GM23338 (cell line): ENCODE data around the gene PSMD11. TPM values are rescaled to one million over a fixed set of nuclear protein-coding genes. Genes with fewer than 3 reads are reported as not detected.

Source experiments
- ATAC-seq: fragments of 200-7000 bp; cut with Tn5 transposase; 3 replicates; pipeline ENCODE4 v1.9.1; 2020
- DNase-seq: peaks from one replicate; pipeline ENCODE4 v3.0.0-alpha.2; 2015; ENCODE audit warnings: low spot score
- H2AFZ ChIP-seq: fragments of 200-600 bp; sonication (generic); 2 replicates; pipeline ENCODE4 v1.8.0; 2016; ENCODE audit warnings: antibody characterized with exemption, mild to moderate bottlenecking, moderate library complexity
- H3F3A ChIP-seq: fragments of 200-600 bp; sonication (generic); replicated peaks from 2 replicates; pipeline ENCODE4 v1.8.0; 2017; ENCODE audit warnings: antibody characterized with exemption, mixed run types, low read depth
- H3K27ac ChIP-seq: fragments of 200-600 bp; sonication (generic); 2 replicates; pipeline ENCODE4 v1.6.1; 2016; ENCODE audit warnings: low read depth
- H3K27me3 ChIP-seq: fragments of 200-600 bp; sonication (generic); 2 replicates; pipeline ENCODE4 v1.8.0; 2016; ENCODE audit warnings: mild to moderate bottlenecking, mixed run types, moderate library complexity; ENCODE audit not compliant: insufficient read depth
- H3K36me3 ChIP-seq: fragments of 200-600 bp; sonication (generic); 2 replicates; pipeline ENCODE4 v1.8.0; 2016; ENCODE audit warnings: mild to moderate bottlenecking; ENCODE audit not compliant: insufficient read depth
- H3K4me1 ChIP-seq: fragments of 200-600 bp; sonication (generic); 2 replicates; pipeline ENCODE4 v1.8.0; 2016; ENCODE audit warnings: mild to moderate bottlenecking, moderate library complexity; ENCODE audit not compliant: insufficient read depth
- H3K4me2 ChIP-seq: fragments of 200-600 bp; sonication (generic); 2 replicates; pipeline ENCODE4 v1.7.1; 2017; ENCODE audit warnings: mixed run types
- H3K4me3 ChIP-seq: fragments of 200-600 bp; sonication (generic); 2 replicates; pipeline ENCODE4 v1.6.1; 2016; ENCODE audit warnings: mixed run types
- H3K79me2 ChIP-seq: fragments of 200-600 bp; sonication (generic); replicated peaks from 2 replicates; pipeline ENCODE4 v1.8.0; 2017; ENCODE audit warnings: mild to moderate bottlenecking; ENCODE audit not compliant: insufficient read depth
- H3K9me2 ChIP-seq: fragments of 200-600 bp; sonication (generic); 2 replicates; pipeline ENCODE4 v1.8.0; 2017; ENCODE audit not compliant: insufficient read depth
- H4K20me1 ChIP-seq: fragments of 200-600 bp; sonication (generic); replicated peaks from 2 replicates; pipeline ENCODE4 v1.8.0; 2017; ENCODE audit warnings: mild to moderate bottlenecking; ENCODE audit not compliant: insufficient read depth
- H3K27ac Mint-ChIP-seq: 2 replicates; pipeline ENCODE4 v1.8.0; 2020; ENCODE audit warnings: inconsistent platforms, mild to moderate bottlenecking, moderate library complexity, mixed read lengths
- H3K27me3 Mint-ChIP-seq: 3 replicates; pipeline ENCODE4 v1.8.0; 2022; ENCODE audit warnings: low read depth, mild to moderate bottlenecking, moderate library complexity, mixed read lengths, inconsistent platforms; ENCODE audit not compliant: insufficient read depth, poor library complexity
- H3K36me3 Mint-ChIP-seq: 3 replicates; pipeline ENCODE4 v1.8.0; 2021; ENCODE audit warnings: low read depth, mild to moderate bottlenecking, inconsistent platforms, moderate library complexity, mixed read lengths
- H3K4me1 Mint-ChIP-seq: 3 replicates; pipeline ENCODE4 v1.8.0; 2020; ENCODE audit warnings: mild to moderate bottlenecking, inconsistent platforms, mixed read lengths
- H3K4me3 Mint-ChIP-seq: 3 replicates; pipeline ENCODE4 v1.8.0; 2021; ENCODE audit warnings: moderate library complexity, mild to moderate bottlenecking, inconsistent platforms, mixed read lengths
- H3K9me3 Mint-ChIP-seq: 3 replicates; pipeline ENCODE4 v1.8.0; 2020; ENCODE audit warnings: moderate library complexity, mild to moderate bottlenecking, inconsistent platforms, mixed read lengths
- CREB1 ChIP-seq: fragments of 250-450 bp; sonication (Bioruptor Pico); IDR thresholded peaks from 2 replicates; pipeline ENCODE4 v1.5.0; 2020; ENCODE audit warnings: low read depth, mild to moderate bottlenecking, moderate library complexity
- CTCF ChIP-seq, 2 experiments: fragments of 200-600 bp in 1 of 2; sonication (generic) in 1 of 2; conservative IDR thresholded peaks; 2 replicates each; pipeline versions ENCODE4 v1.5.1 to v1.6.1; 2016 to 2017; ENCODE audit warnings: antibody characterized with exemption in 2 of 2, low read depth in 2 of 2, mild to moderate bottlenecking in 2 of 2, moderate library complexity in 1 of 2
- EZH2phosphoT487 ChIP-seq: fragments of 200-600 bp; sonication (generic); IDR thresholded peaks from one replicate; pipeline ENCODE4 v1.8.1; 2018; ENCODE audit warnings: antibody characterized with exemption; ENCODE audit not compliant: unreplicated experiment
- NANOG ChIP-seq: IDR thresholded peaks from 2 replicates; pipeline ENCODE4 v1.6.1; 2016; ENCODE audit warnings: antibody characterized with exemption, borderline replicate concordance
- POLR2AphosphoS5 ChIP-seq: IDR thresholded peaks from 2 replicates; pipeline ENCODE4 v1.6.1; 2016; ENCODE audit warnings: antibody characterized with exemption, low read depth
- STAT1 ChIP-seq: IDR thresholded peaks from one replicate; pipeline ENCODE4 v1.6.1; 2016; ENCODE audit warnings: antibody characterized with exemption; ENCODE audit not compliant: unreplicated experiment
- ZNF114 ChIP-seq: fragments of 250-450 bp; sonication (Bioruptor Pico); IDR thresholded peaks from 2 replicates; pipeline ENCODE4 v1.5.0; 2020; ENCODE audit warnings: mild to moderate bottlenecking, moderate library complexity
- ZNF331 ChIP-seq: fragments of 250-450 bp; sonication (Bioruptor Pico); IDR thresholded peaks from 2 replicates; pipeline ENCODE4 v1.5.0; 2020; ENCODE audit warnings: low read depth, mild to moderate bottlenecking, moderate library complexity
- polyA plus RNA-seq: library from polyadenylated mRNA; unstranded; fragments of >200 nt; fragmentation: Nextera tagmentation; extraction: Ambion mirVana; gene quantifications from 2 replicates; pipeline ENCODE4 v1.2.1, GENCODE V29; 2016
- total RNA-seq: library from RNA; depleted of rRNA; stranded (reverse); fragments of >200 nt; shearing (Covaris generic); gene quantifications from 2 replicates; pipeline ENCODE4 v1.2.3, GENCODE V29; 2014
- TF ChIP-seq, protein P1 (sequence below): IDR thresholded peaks from one replicate; pipeline ENCODE4 v1.6.1; 2018; ENCODE audit warnings: antibody characterized with exemption; ENCODE audit not compliant: unreplicated experiment
- TF ChIP-seq, protein P2 (sequence below): IDR thresholded peaks from 2 replicates; pipeline ENCODE4 v1.6.1; 2016; ENCODE audit warnings: antibody characterized with exemption

Gene PSMD11
- total and polyA plus RNA-seq, 2 experiments from 2014 or later, result 180 to 360 TPM

- Mint-ChIP-seq H3K27me3 (no peaks in the 10 kb centered on the region), H3K36me3 (peaks cover 87% of the 10 kb centered on the region), H3K4me1 (peaks cover 3% of the 10 kb centered on the region; the same call in 1 of the 3 replicates), H3K9me3 (no peaks in the 10 kb centered on the region), H3K4me3 (no peak overlapping the region), H3K27ac (no peak overlapping the region)
- H3K27me3 ChIP-seq, result no peaks in the 10 kb centered on the region
- ATAC-seq (peak; percentile 85), DNase-seq (peak; percentile 89)
- no peaks in the 10 kb centered on the region for H3K9me2 ChIP-seq
- H3K79me2 ChIP-seq, result peaks cover 80% of the 10 kb centered on the region
- peaks cover 49% of the 10 kb centered on the region for H4K20me1 ChIP-seq
- H3K4me2 ChIP-seq, result no peak overlapping the region
- peaks cover 21% of the 10 kb centered on the region for H3F3A ChIP-seq
- H3K4me1 ChIP-seq, result no peaks in the 10 kb centered on the region
- peaks cover 50% of the 10 kb centered on the region for H3K36me3 ChIP-seq
- no peak overlapping the region for H2AFZ ChIP-seq
- no peak overlapping the region for H3K27ac ChIP-seq
- no peak for TF ChIP-seq NANOG
- peak; percentile 57 to 78 for TF ChIP-seq CTCF (conservative IDR thresholded peaks at IDR 0.05; ENCODE audit: low read depth in 2 of 2)
- TF ChIP-seq STAT1, result no peak
- TF ChIP-seq ZNF114 (CRISPR knock-in tag), result no peak
- H3K4me3 ChIP-seq, result no peak overlapping the region
These were observed 17.7 kb downstream of the PSMD11 start for GRCh38 chr17:32461853-32462617.

DNA sequence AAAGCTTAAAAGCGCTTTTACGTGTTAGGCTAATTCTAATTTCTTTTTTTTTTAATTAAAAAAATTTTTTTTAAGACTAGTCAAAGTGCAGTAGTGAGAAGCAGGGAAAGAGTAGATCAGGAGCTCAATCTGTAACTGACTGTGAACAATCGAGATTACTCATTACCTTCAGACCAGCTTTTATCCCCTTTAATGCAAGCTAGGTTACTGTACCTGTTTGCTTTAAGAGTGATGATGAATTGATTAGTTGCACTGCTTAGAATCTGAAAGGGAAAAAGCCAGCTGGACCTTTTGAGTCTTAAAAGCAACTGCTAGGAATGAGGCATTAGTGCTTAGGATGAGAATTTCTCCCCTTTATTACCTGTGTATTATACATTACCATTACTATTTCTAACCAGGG is 19.0 kb downstream of the PSMD11 start:
- Histone ChIP-seq H3K27ac (0 out of 2 replicates have a peak overlapping the region, but pooled peaks have one; percentile 39), H3K79me2 (peaks cover 78% of the 10 kb centered on the region), H3K4me1 (no peaks in the 10 kb centered on the region), H2AFZ (no peak overlapping the region), H3K9me2 (no peaks in the 10 kb centered on the region), H3K4me3 (no peak overlapping the region), H3K36me3 (peaks cover 56% of the 10 kb centered on the region), H3K4me2 (no peak overlapping the region), H4K20me1 (peaks cover 45% of the 10 kb centered on the region), H3F3A (peaks cover 20% of the 10 kb centered on the region), H3K27me3 (no peaks in the 10 kb centered on the region)
- peaks cover 87% of the 10 kb centered on the region for H3K36me3 Mint-ChIP-seq
- no peak for ATAC-seq
- H3K4me1 Mint-ChIP-seq, result peaks cover 3% of the 10 kb centered on the region; the same call in 1 of the 3 replicates
- no peak for DNase-seq
- no peaks in the 10 kb centered on the region for H3K9me3 Mint-ChIP-seq
- TF ChIP-seq POLR2AphosphoS5 (no peak), ZNF331 (CRISPR knock-in tag) (no peak), CREB1 (CRISPR knock-in tag) (no peak), EZH2phosphoT487 (no peak), NANOG (no peak)
- TF ChIP-seq, protein P1, sequence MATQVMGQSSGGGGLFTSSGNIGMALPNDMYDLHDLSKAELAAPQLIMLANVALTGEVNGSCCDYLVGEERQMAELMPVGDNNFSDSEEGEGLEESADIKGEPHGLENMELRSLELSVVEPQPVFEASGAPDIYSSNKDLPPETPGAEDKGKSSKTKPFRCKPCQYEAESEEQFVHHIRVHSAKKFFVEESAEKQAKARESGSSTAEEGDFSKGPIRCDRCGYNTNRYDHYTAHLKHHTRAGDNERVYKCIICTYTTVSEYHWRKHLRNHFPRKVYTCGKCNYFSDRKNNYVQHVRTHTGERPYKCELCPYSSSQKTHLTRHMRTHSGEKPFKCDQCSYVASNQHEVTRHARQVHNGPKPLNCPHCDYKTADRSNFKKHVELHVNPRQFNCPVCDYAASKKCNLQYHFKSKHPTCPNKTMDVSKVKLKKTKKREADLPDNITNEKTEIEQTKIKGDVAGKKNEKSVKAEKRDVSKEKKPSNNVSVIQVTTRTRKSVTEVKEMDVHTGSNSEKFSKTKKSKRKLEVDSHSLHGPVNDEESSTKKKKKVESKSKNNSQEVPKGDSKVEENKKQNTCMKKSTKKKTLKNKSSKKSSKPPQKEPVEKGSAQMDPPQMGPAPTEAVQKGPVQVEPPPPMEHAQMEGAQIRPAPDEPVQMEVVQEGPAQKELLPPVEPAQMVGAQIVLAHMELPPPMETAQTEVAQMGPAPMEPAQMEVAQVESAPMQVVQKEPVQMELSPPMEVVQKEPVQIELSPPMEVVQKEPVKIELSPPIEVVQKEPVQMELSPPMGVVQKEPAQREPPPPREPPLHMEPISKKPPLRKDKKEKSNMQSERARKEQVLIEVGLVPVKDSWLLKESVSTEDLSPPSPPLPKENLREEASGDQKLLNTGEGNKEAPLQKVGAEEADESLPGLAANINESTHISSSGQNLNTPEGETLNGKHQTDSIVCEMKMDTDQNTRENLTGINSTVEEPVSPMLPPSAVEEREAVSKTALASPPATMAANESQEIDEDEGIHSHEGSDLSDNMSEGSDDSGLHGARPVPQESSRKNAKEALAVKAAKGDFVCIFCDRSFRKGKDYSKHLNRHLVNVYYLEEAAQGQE, result no peak
- TF ChIP-seq, protein P2, sequence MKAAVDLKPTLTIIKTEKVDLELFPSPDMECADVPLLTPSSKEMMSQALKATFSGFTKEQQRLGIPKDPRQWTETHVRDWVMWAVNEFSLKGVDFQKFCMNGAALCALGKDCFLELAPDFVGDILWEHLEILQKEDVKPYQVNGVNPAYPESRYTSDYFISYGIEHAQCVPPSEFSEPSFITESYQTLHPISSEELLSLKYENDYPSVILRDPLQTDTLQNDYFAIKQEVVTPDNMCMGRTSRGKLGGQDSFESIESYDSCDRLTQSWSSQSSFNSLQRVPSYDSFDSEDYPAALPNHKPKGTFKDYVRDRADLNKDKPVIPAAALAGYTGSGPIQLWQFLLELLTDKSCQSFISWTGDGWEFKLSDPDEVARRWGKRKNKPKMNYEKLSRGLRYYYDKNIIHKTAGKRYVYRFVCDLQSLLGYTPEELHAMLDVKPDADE, result no peak
- H3K27ac Mint-ChIP-seq, result no peak overlapping the region
- H3K27me3 Mint-ChIP-seq, result no peaks in the 10 kb centered on the region
- no peak overlapping the region for H3K4me3 Mint-ChIP-seq
